Common myeloid progenitor, CD34-positive (primary cell): Measurements from ENCODE around the gene ZBTB16.

Source experiments
- CTCF ChIA-PET: fragments of 350-600 bp; sonication (Branson Sonifier 250); formaldehyde crosslinking; loops from one replicate; lab custom pipeline; 2021; ENCODE audit warnings: antibody characterized with exemption; lab: Charles Lee
- POLR2A ChIA-PET: fragments of 350-600 bp; sonication (Branson Sonifier 250); formaldehyde crosslinking; loops from one replicate; lab custom pipeline; 2021; ENCODE audit warnings: antibody characterized with exemption; lab: Charles Lee
- DNase-seq, 3 donors: peaks; one replicate each; pipeline versions ENCODE4 v3.0.0 to v3.0.0-alpha.2; 2013
- H3K27ac ChIP-seq, 2 experiments: 1 replicate in 1 of 2; 2 replicates in 1 of 2; pipeline ENCODE4 v1.7.0; 2013; ENCODE audit warnings: inconsistent platforms in 2 of 2, low read length in 2 of 2, mild to moderate bottlenecking in 2 of 2, low read depth in 1 of 2, moderate library complexity in 1 of 2; ENCODE audit not compliant: severe bottlenecking in 2 of 2, insufficient read depth in 1 of 2, poor library complexity in 1 of 2
- H3K27me3 ChIP-seq, 5 experiments: replicated peaks in 2 of 5; 1 replicate in 3 of 5; 2 replicates in 2 of 5; pipeline versions ENCODE4 v1.6.1 to v1.7.0; 2013; ENCODE audit warnings: low read length in 4 of 5, mild to moderate bottlenecking in 2 of 5, moderate library complexity in 2 of 5, inconsistent platforms in 1 of 5; ENCODE audit not compliant: insufficient read depth in 5 of 5, control insufficient read depth in 4 of 5
- H3K36me3 ChIP-seq, 4 experiments: 1 replicate in 2 of 4; 2 replicates in 2 of 4; pipeline versions ENCODE4 v1.6.1 to v1.7.0; 2013; ENCODE audit warnings: low read length in 3 of 4, control low read depth in 1 of 4, mild to moderate bottlenecking in 1 of 4; ENCODE audit not compliant: control insufficient read depth in 4 of 4, insufficient read depth in 4 of 4
- H3K4me1 ChIP-seq, 4 experiments: 1 replicate in 3 of 4; 2 replicates in 1 of 4; pipeline versions ENCODE4 v1.6.1 to v1.7.1; 2013; ENCODE audit warnings: low read length in 3 of 4, mild to moderate bottlenecking in 3 of 4, control low read depth in 1 of 4, inconsistent platforms in 1 of 4, moderate library complexity in 1 of 4; ENCODE audit not compliant: control insufficient read depth in 4 of 4, insufficient read depth in 4 of 4; ENCODE audit errors: control extremely low read depth in 1 of 4
- H3K4me3 ChIP-seq, 7 experiments: 1 replicate in 4 of 7; 2 replicates in 3 of 7; pipeline versions ENCODE4 v1.5.1 to v1.7.0; 2013; ENCODE audit warnings: mild to moderate bottlenecking in 7 of 7, low read length in 6 of 7, moderate library complexity in 6 of 7, inconsistent platforms in 2 of 7, low read depth in 2 of 7, control low read depth in 1 of 7; ENCODE audit not compliant: insufficient read depth in 4 of 7, control insufficient read depth in 1 of 7; ENCODE audit errors: extremely low read depth in 1 of 7
- H3K9me3 ChIP-seq, 5 experiments: 1 replicate in 4 of 5; 2 replicates in 1 of 5; pipeline versions ENCODE4 v1.6.1 to v1.7.1; 2013; ENCODE audit warnings: low read length in 4 of 5, mild to moderate bottlenecking in 2 of 5, inconsistent platforms in 1 of 5, low read depth in 1 of 5, moderate library complexity in 1 of 5; ENCODE audit not compliant: control insufficient read depth in 4 of 5, insufficient read depth in 2 of 5; ENCODE audit errors: control extremely low read depth in 1 of 5
- WGBS: methylation state at CpG from one replicate; pipeline ENCODE4 v1.1.5; 2013; ENCODE audit not compliant: insufficient coverage; 5-methylcytosine and 5-hydroxymethylcytosine counted together

Gene ZBTB16

GRCh38 chr11:114059984-114060391, 477 bp downstream of the ZBTB16 start:
- peaks cover 0 to 14% (median 13%) of the 10 kb centered on the region in 4 experiments for H3K36me3 ChIP-seq
- ChIA-PET CTCF (interaction anchor here (0.9 to 6.8 kb wide), 21 partner anchors 9 to 202 kb away, joined by 3 to 58 read pairs (median 9); no protein-coding TSS in a partner anchor), POLR2A (interaction anchor here (0.7 to 4.5 kb wide), 10 partner anchors 11 to 199 kb away, joined by 3 to 42 read pairs (median 4); no protein-coding TSS in a partner anchor)
- peaks cover 5 to 54% (median 41%) of the 10 kb centered on the region in 4 experiments for H3K4me1 ChIP-seq
- H3K27me3 ChIP-seq, result peaks cover 0 to 19% (median 2%) of the 10 kb centered on the region in 5 experiments
- no peaks in the 10 kb centered on the region for H3K9me3 ChIP-seq
- H3K4me3 ChIP-seq, result peak overlapping the region; percentile 72 to 95 (median 90)
- peak; percentile 83 to 93 (median 89) for DNase-seq
- 0% methylated on average over 21 of the region's 33 CpGs for WGBS
- peak overlapping the region; percentile 61 to 78 for H3K27ac ChIP-seq

GRCh38 chr11:114060392-114061047, 1.0 kb downstream of the ZBTB16 start:
- Histone ChIP-seq H3K36me3 (peaks cover 0 to 14% (median 13%) of the 10 kb centered on the region in 4 experiments), H3K4me3 (peak overlapping the region; percentile 72 to 95 (median 90)), H3K4me1 (peaks cover 5 to 60% (median 41%) of the 10 kb centered on the region in 4 experiments), H3K27ac (peak overlapping the region; percentile 61 to 78), H3K27me3 (peaks cover 0 to 19% (median 2%) of the 10 kb centered on the region in 5 experiments), H3K9me3 (no peaks in the 10 kb centered on the region)
- POLR2A ChIA-PET, result interaction anchor here (0.6 to 4.5 kb wide), 9 partner anchors 11 to 198 kb away, joined by 3 to 42 read pairs (median 4); no protein-coding TSS in a partner anchor
- CTCF ChIA-PET, result interaction anchor here (0.6 to 6.8 kb wide), 29 partner anchors 9 to 201 kb away, joined by 3 to 58 read pairs (median 5); no protein-coding TSS in a partner anchor
- DNase-seq, result peak in 2 of 3 donors; percentile 28 to 48
- WGBS, result 0% methylated on average over 62 of the region's 78 CpGs

DNA sequence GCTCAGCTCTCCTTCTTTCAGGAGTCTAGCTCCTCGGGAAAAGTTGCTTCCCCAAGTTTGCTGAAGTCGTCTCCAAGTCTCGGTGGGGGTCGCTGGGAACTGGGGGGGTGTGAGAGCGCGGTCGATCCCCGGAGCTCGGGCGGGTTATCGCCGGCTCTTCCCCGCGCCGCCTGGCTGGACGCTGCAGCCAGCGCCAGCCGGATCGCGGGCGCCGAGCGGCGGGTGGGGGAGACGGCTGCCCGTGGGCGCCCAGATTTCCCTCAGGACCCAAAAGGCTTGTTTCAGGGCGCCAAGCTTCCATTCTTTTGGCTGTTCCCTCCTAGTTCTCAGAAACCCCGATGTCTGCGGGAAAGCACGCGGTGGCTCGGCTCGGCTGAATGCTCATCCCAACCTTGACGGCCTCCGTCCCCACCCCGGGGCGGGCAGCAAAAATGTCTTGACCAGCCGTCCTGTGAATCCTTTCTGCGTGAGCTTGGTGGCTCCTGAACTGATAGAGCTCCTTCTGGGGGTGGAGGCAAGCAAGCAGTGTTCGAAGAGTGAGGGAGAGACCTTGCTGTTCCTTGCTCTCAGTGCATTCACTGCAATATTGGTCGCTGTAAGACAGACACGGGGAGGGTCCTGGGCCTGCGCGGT, 1.7 kb downstream of the ZBTB16 start:
- peak in 2 of 3 donors; percentile 34 to 49 for DNase-seq
- Histone ChIP-seq H3K27me3 (peaks cover 0 to 19% (median 2%) of the 10 kb centered on the region in 5 experiments), H3K4me1 (peaks cover 5 to 66% (median 41%) of the 10 kb centered on the region in 4 experiments), H3K27ac (peak overlapping the region; percentile 61 to 78), H3K4me3 (peak overlapping the region; percentile 72 to 95 (median 90)), H3K36me3 (peaks cover under 1 to 17% (median 13%) of the 10 kb centered on the region in 4 experiments), H3K9me3 (no peaks in the 10 kb centered on the region)
- WGBS, result under 1% methylated on average over 37 of the region's 45 CpGs
- CTCF ChIA-PET, result interaction anchor here (0.6 to 6.8 kb wide), 23 partner anchors 10 to 200 kb away, joined by 3 to 57 read pairs (median 5); no protein-coding TSS in a partner anchor
- POLR2A ChIA-PET, result interaction anchor here (0.6 to 4.5 kb wide), 8 partner anchors 10 to 106 kb away, joined by 3 to 42 read pairs (median 4); no protein-coding TSS in a partner anchor

DNA sequence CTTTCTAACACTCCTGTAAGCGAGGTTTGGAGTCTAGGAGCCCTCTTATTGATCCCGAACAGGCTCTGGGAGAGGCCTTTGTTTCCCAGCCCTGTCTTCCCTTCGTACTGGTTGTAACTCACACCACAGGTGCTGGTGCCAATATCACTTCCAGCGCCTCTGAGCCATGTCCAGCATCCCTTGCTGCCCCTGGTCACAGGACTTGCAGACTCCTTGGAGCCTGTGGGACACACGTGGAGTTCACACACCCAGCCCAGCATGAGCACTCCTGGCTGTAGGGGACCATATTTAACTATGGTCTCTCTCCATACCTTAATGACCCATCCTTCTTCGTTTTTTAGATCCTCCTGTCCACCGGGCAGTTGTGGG, 2.2 kb downstream of the ZBTB16 start:
- peaks cover 0 to 19% (median 2%) of the 10 kb centered on the region in 5 experiments for H3K27me3 ChIP-seq
- H3K4me3 ChIP-seq, result peak overlapping the region in 6 of 7 experiments; percentile 72 to 95 (median 92)
- peaks cover 9 to 69% (median 41%) of the 10 kb centered on the region in 4 experiments for H3K4me1 ChIP-seq
- ChIA-PET POLR2A (interaction anchor here (4.5 kb wide), 1 partner anchor 21 kb away, joined by 42 read pairs; no protein-coding TSS in a partner anchor), CTCF (interaction anchor here (0.7 to 6.8 kb wide), 15 partner anchors 9 to 200 kb away, joined by 3 to 57 read pairs (median 9); no protein-coding TSS in a partner anchor)
- no peaks in the 10 kb centered on the region for H3K9me3 ChIP-seq
- 43% methylated on average over 4 of the region's 7 CpGs for WGBS
- DNase-seq, result no peak
- H3K36me3 ChIP-seq, result peaks cover 2 to 20% (median 13%) of the 10 kb centered on the region in 4 experiments
- H3K27ac ChIP-seq, result peak overlapping the region; percentile 33 to 78

- 100% methylated on average over 2 of the region's 9 CpGs for WGBS
- Histone ChIP-seq H3K36me3 (peaks cover 5 to 25% (median 17%) of the 10 kb centered on the region in 4 experiments), H3K9me3 (no peaks in the 10 kb centered on the region), H3K4me1 (peaks cover 9 to 67% (median 39%) of the 10 kb centered on the region in 4 experiments), H3K4me3 (peak overlapping the region in 1 of 7 experiments; percentile 24), H3K27me3 (peaks cover 0 to 14% (median 2%) of the 10 kb centered on the region in 5 experiments), H3K27ac (no peak overlapping the region)
- no peak for DNase-seq
- POLR2A ChIA-PET, result interaction anchor here (4.5 kb wide), 1 partner anchor 20 kb away, joined by 42 read pairs; no protein-coding TSS in a partner anchor
- CTCF ChIA-PET, result interaction anchor here (0.8 to 1.2 kb wide), 3 partner anchors 9 to 198 kb away, joined by 3 to 4 read pairs (median 3); no protein-coding TSS in a partner anchor
Measured at GRCh38 chr11:114062272-114062671, 2.8 kb downstream of the ZBTB16 start.

DNA sequence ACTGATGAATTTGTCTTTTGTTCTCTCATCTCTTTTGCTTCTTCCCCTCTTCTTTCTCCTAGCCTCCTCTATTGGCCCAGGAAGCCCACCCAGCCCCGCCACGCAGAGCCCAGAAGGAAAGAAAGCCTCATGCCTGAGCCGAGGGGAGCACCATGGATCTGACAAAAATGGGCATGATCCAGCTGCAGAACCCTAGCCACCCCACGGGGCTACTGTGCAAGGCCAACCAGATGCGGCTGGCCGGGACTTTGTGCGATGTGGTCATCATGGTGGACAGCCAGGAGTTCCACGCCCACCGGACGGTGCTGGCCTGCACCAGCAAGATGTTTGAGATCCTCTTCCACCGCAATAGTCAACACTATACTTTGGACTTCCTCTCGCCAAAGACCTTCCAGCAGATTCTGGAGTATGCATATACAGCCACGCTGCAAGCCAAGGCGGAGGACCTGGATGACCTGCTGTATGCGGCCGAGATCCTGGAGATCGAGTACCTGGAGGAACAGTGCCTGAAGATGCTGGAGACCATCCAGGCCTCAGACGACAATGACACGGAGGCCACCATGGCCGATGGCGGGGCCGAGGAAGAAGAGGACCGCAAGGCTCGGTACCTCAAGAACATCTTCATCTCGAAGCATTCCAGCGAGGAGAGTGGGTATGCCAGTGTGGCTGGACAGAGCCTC, 3.8 kb downstream of the ZBTB16 start:
- no peak overlapping the region for H3K4me3 ChIP-seq
- H3K27ac ChIP-seq, result no peak overlapping the region
- H3K27me3 ChIP-seq, result peaks cover 0 to 11% (median under 1%) of the 10 kb centered on the region in 5 experiments
- POLR2A ChIA-PET, result no interaction called here
- H3K36me3 ChIP-seq, result peaks cover 5 to 29% (median 17%) of the 10 kb centered on the region in 4 experiments
- CTCF ChIA-PET, result interaction anchor here (0.8 to 2.7 kb wide), 4 partner anchors 8 to 197 kb away, joined by 3 to 8 read pairs (median 4); no protein-coding TSS in a partner anchor
- H3K4me1 ChIP-seq, result peaks cover 9 to 62% (median 33%) of the 10 kb centered on the region in 4 experiments
- DNase-seq, result no peak
- no peaks in the 10 kb centered on the region for H3K9me3 ChIP-seq
- WGBS, result 94% methylated on average over 26 of the region's 26 CpGs
